Activated CD8-positive, alpha-beta memory T cell treated with anti-CD3 and anti-CD28 coated beads for 1 hour (primary cell): ENCODE data around the gene SLC1A6.
"Not testable (repeated sequence)": the region's sequence is repeated elsewhere in the genome, so short reads cannot be mapped to it uniquely, and the experiment has no call there.

Experiments
- DNase-seq, 2 donors: peaks; one replicate each; pipeline ENCODE4 v3.0.0-alpha.2; 2020; ENCODE audit warnings: low read depth in 1 of 2; ENCODE audit errors: extremely low read depth in 1 of 2

The SLC1A6 gene

DNA sequence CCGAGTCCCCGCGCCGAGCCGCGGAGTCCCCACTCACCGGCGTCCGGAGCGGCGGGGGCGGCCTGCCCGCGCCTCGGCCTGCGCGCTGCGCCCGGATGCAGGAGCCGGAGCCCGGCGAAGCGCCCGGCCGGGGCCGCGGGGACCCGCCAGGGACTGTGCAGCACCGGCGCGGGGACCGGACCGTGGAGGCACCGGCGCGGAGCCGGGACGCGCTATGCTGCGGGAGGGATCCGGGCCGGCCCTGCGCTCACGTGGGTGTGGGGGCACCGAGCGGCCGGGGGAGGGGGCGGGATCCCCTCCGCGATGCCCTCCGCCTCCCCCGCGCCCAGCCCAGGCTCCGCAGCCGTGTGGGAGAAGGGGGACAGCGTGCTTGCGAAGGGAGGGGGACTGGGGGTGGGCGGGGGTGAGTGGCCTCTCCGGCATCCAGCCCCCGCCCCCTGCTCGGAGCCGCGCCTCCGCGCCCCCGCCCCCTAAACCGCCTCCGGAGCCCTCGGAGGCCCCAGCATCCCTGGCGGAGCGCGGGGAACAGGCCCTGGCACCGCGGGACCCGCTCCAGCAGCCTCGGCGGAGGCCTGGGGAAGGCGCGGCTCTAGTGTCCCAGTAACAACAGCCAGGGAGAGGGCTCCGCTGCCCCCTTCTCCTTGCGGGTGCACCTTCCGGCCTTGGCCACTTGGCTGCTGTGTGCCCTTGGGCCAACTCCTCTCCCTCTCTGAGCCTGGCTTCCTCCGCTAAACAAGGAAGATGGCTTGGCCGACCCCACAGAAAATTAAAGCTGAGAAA lies at the start of gene SLC1A6:
TSS of gene SLC1A6 (minus strand) at position 389 of the 780 bp plus-strand sequence. CDS start 6,954 bp downstream, outside the sequence.
- no peak for DNase-seq

DNA sequence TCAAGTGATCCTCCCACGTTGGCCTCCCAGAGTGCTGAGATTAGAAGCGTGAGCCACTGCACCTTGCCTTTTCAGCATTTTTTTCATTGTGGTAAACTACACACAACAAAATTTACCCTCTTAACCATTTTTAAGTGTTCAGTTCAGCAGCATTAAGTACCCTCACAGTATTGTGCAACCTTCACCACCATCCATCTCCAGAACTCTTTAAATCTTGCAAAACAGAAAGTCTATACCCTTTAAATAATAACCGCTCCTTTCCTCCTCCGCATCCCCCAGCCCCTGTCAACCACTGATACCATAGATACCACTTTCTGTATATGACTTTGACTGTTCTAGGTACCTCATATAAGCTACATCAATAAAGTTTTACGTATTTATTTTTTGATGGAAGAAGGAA lies 48.8 kb upstream of the SLC1A6 start:
- no peak for DNase-seq

- no peak for DNase-seq
Observed at GRCh38 chr19:15025217-15025616, 45.6 kb upstream of the SLC1A6 start.

- no peak for DNase-seq
Observed at GRCh38 chr19:15022752-15023151, 43.1 kb upstream of the SLC1A6 start.

DNA sequence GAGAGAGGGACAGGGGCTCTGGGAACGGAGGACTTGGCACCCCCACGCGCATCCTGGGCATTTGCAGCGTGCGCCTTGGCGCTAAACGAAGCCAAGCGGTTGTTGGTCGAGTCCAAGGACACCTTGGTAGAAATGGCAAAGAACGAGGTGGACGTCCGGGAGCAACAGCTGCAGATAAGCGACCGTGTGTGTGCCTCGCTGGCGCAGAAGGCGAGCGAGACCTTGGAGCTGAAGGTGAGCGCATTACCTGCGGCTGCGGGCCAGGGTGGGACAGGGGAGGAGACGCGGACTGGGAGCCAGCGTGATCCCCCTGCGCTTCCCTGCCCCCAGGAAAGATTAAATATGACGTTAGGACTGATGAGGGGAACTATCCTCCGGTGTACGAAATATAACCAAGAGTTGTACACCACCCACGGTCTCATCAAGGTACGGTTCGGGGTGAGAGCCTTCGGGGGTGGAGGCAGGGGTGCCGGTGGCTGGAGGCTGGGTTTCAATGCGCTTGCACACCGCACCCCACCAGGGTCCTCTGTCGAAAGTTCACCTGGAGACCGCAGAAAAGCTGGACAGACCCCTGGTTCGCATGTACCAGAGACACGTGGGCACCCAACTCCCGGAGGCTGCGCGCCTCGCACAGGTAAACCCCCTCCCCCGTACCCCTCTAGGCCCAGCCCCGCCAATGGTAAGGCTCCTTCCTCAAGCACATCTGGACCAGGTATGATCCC lies 41.8 kb upstream of the SLC1A6 start:
- DNase-seq: no peak

- DNase-seq: not testable (repeated sequence)
Observed at GRCh38 chr19:15018836-15019235, 39.2 kb upstream of the SLC1A6 start.

- DNase-seq: no peak
Observed at GRCh38 chr19:15015946-15016542, 36.4 kb upstream of the SLC1A6 start.

- DNase-seq: no peak
Observed at GRCh38 chr19:15014579-15014978, 34.9 kb upstream of the SLC1A6 start.

GRCh38 chr19:15010501-15011300 lies 31.0 kb upstream of the SLC1A6 start:
- DNase-seq: no peak

- DNase-seq: no peak
Observed at GRCh38 chr19:15008308-15008707, 28.6 kb upstream of the SLC1A6 start.

GRCh38 chr19:14997981-14998380 lies 18.3 kb upstream of the SLC1A6 start:
- DNase-seq: no peak

DNA sequence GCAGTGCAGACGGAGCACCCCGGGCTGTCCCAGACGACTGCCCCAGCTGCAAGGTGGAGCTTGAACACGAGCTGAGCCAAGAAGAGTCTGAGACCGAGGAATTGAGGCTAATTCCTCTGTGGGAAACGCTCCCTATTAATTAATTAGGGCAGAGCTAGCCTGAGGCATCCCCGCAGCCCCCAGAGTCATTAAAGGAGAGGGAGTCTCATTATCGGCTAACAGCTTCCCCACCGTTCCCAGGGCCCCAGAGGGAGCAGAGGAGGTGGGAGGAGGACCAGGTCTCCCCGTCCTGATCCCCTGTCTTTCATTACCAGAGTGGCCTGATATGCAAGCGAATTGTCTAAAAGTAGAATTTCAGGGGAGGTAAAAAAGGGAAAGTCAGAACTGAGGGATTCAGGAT lies 13.1 kb upstream of the SLC1A6 start:
- DNase-seq: no peak

DNA sequence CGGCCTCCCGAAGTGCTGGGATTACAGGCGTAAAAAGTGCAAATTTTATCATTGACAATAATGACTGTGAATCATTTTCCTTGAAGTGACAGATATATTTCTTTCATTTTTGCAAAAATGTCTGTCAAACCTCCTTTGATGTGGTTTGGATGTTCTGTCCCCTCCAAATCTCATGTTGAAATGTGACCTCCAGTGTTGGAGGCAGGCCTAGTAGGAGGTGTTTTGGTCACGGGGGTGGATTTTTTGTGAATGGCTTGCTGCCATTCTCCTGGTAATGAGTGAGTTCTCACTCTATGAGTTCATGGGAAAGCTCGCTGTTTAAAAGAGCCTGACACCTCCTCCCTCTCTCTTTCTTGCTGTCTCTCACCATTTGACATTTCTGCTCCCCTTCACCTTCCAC lies 5.5 kb upstream of the SLC1A6 start:
- no peak for DNase-seq

DNA sequence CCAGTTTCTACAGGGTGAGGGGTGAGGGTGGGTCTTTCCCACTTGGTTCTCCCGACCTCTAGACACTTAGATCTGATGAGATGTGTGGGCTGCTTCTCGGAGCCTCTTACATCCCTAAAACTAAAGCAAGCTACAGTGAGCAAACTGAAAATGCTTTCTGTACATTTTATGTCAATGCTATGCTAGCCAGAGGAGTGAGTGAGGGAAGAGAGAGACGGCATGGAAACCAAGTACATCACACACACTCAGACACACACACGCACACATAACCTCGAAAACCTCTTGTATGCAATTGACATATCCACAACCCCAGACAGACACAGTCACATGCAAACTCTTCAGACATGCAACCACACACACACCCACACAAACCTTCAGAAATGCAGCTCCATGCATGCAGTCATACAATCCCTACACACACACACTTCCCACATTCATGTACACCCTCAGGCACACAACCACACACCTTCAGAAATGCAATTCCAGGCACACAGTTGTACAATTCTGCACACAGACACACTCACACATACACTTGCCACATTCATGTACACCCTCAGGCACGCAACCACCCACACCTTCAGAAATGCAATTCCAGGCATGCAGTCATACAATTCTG lies 1.4 kb downstream of the SLC1A6 start:
- no peak for DNase-seq

DNA sequence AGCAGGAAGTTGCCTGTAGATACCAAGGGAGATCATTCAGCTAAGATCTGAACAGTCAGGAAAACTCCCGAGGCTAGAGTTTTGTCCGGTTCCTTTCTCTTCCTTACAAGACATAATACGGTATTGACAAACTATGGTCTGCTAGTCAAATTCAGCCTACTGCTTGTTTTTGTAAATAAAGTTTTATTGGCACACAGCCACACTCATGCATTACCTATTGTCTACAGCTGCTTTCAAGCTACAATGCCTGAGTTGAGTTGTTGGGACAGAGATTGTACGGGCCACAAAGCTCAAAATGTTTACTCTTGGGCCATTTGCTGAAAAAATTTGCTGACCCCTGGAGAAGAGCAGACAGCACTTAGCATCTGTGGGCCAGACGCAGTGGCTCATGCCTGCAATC lies 2.5 kb downstream of the SLC1A6 start:
- no peak for DNase-seq

DNA sequence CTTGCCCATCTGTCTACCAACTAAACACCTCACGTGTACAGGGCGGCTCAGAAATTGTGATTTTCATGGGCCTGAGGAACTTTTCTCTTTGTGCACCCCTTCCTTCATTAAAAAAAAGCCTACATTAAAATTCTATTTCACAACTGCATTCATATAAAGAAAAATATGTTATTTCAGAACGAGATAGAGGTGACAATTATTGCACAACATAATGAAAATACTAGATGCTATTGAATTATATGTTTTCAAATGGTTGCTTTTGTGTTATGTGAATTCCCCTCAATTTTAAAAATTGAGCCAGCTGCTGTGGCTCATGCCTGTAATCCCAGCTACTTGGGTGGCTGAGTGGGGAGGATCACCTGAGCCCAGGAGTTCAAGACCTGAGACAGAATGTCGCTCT lies 5.2 kb downstream of the SLC1A6 start:
- DNase-seq: no peak

DNA sequence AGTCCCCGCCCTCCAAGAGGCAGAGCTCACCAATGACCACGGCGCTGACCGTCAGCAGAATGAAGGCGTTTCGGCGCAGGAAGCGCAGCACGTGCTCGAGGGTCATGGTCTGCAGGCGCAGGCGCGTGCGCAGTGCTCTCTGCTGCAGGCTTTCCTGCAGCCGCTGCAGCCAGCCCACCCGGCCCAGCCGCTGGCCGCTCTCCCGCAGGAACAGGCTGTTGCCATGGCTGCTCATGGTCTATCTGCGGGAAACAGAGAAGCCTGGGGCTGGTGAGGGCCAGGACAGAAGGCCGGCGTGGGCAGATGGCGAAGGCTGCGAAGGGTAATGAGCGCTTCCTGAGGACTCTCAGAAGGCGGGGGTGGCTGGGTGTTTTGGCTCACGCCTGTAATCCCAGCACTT lies 7.0 kb downstream of the SLC1A6 start:
- DNase-seq: no peak

DNA sequence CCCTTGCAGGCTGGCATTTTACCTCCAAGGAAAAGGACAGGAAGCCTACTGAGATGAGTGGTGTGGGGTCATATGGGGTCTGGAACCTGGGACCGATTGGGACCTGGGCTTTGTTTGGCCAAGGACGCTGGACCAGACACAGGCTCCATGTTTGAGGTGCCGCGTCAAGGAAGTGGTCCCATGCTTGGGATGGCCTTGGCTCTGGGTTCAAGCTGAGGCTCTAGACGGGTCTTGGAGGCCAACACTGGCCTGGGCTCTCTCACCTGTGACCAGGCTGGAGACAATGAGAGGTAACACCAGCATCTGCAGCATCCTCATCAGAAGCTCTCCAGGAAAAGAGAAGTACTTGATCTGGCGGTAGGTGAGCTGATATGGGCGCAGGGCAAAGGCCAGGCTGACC lies 8.2 kb downstream of the SLC1A6 start:
- no peak for DNase-seq

DNA sequence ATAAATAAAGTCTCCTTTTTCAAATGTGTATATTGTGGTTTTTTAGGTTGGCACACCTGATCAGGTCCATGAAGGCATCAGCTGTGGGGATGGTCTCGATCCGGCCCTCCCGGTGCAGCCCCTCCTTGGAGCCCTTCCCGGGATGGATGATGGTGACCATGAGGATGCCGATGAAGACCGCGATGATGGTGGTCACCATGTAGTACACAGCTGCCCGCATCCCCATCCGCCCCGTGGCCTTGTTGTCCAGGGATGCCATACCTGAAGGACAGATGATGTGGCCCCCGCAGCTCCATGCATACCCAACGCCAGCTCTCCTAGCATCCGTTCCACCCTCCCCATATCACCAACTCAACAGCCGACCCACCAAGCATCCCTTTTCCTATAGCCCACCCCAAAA lies 11.4 kb downstream of the SLC1A6 start:
- DNase-seq: no peak

GRCh38 chr19:14961956-14962685 lies 17.5 kb downstream of the SLC1A6 start:
- no peak for DNase-seq
